ENCODE measurements around the gene KIF18B.

DNA sequence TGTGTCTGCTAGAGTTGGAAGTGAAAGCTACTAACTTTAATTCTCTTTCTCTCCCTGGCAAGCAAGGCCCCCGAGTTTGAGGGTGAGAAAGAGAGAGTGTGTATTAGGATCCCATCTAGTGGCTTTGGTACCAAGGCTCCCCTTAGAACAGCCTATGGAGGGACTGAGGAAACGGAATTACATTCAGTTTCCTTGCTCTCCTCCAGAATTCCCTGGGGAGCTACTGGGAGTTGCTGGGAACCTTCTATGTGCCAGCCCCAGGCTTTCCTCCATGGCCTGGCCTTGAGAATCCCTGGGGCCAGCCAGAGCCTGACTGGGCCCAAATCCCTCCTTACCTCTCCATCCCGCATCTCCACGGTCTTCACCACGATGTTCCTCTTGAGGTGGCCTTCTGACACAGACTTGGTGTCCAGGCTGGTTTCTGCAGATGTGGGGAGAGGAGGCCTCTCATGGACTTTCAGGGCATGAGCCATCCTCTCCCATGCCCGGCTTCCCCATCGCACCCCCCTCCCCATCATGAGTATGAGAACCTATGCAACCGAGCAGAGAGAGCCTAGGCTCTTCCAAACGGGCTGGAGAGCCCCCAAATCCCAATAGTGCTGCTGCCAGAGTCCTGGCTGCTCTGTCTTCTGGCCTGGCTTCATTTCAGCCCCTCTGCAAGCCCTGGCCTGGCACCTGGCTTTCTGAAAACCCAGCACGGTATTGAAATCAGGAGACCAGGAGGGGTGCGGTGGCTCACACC lies 39.7 kb downstream of the KIF18B start:
- TF ChIP-seq NANOG (IDR thresholded peaks at IDR 0.05; ENCODE audit: insufficient read depth, low read depth, low read length, poor library complexity, severe bottlenecking) (no peak), SAP30 (IDR thresholded peaks at IDR 0.05; ENCODE audit: insufficient read depth, insufficient replicate concordance, low read length) (no peak), EZH2 (IDR thresholded peaks at IDR 0.05; ENCODE audit: low read depth, low read length, severe bottlenecking) (no peak), SRF (IDR thresholded peaks at IDR 0.05; ENCODE audit: low read depth, low read length) (no peak), HDAC2 (IDR thresholded peaks at IDR 0.05; ENCODE audit: borderline replicate concordance in 1 of 2, low read depth in 2 of 2, low read length in 2 of 2) (no peak), SP2 (IDR thresholded peaks at IDR 0.05; ENCODE audit: low read length) (no peak), SIRT6 (IDR thresholded peaks at IDR 0.05; ENCODE audit: low read length) (no peak)
